ENCODE data around the gene NUDT6.
"Not testable (repeated sequence)": the region's sequence is repeated elsewhere in the genome, so short reads cannot be mapped to it uniquely, and the experiment has no call there.

The NUDT6 gene

DNA sequence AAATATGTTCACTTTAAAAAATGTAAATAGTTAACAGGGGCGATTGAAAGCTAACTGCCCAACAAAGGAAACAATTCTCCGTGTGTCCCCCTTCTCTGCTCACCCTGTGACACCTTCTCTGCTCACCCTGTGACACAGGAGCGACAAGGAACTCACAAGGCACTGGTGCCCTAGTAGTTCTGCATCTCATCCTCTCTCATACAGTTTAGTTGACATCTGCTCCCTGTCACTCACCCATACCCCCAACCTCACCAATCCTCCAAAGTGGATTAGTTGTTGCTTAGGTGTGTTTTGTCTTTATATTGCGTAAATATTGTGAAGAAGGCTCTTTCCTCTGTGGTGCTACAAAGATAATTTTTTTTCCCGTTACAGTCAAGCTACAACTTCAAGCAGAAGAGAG is 46.4 kb downstream of the NUDT6 start:
- no peak for DNase-seq (ENCODE audit: low read depth)

- DNase-seq (ENCODE audit: low read depth) = no peak
These were observed 48.4 kb downstream of the NUDT6 start for GRCh38 chr4:122873821-122874593.

DNA sequence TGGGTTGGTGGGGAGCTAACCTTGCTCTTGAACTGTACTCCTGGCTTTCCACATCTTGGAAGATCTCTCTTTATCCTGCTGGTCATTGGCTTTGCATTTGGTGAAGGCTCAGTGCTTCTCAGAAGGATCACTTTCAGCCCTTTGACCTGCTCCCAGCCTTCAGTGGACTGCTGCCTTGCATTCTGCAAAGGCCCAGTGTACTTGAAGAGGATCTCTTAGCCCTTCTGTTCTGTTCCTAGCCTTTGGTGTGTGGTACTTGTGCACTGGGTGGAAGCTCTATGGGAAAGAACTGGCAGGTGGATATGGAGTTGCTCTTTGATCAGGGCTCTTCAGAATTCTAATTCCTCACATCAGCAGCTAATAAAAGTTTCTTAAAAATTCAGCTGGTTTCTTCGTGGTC is 49.3 kb downstream of the NUDT6 start:
- no peak for DNase-seq (ENCODE audit: low read depth)

DNA sequence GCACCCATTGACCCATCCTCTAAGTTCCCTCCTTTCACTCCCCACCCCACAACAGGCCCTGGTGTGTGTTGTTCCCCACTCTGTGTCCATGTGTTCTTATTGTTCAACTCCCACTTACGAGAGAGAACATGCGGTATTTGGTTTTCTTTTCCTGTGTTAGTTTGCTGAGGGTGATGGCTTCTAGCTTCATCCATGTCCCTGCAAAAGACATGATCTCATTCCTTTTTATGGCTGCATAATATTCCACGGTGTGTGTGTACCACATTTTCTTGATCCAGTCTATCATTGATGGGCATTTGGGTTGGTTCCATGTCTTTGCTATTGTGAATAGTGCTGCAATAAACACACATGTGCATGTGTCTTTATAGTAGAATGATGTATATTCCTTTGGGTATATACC is 54.2 kb downstream of the NUDT6 start:
- DNase-seq (ENCODE audit: low read depth) = not testable (repeated sequence)

GRCh38 chr4:122865425-122865824 is 57.0 kb downstream of the NUDT6 start:
- no peak for DNase-seq (ENCODE audit: low read depth)

DNA sequence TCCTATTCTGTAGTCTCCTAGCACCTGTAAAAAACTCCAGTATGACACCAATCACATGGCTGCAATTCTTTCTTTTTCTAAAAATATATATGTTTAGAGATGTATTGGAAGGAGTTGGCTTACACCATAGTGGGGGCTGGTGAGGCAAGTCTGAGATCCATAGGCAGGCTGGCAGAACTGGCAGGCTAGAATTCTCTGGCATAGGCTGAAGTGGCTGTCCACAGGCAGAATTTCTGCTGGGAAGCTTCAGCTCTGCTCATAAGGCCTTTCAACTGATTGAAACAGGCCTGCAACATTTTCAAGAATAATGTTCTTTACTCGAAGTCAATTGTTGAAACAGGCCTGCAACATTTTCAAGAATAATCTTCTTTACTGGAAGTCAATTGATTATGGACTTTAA is 58.8 kb downstream of the NUDT6 start:
- DNase-seq (ENCODE audit: low read depth) = no peak

- DNase-seq (ENCODE audit: low read depth) = no peak
These were observed 61.0 kb downstream of the NUDT6 start for GRCh38 chr4:122861172-122861943.

DNA sequence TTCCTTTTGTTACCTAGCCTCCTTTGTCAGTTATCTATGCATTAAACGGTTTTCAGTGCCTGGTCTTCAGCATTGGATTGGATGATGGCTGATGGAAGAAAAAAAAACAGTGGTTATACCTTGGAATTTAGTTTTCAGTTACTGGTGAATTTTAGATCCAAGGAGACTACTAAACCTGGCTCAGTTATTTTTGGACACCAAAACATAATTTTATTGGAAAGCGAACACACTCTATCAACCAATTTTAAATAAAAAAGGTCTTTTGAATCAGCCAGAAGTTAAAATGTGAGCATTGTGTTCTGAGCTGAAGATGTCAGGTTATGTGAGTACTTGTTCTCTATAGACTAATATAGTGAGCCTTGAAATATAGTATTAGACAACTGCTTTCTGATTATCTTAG is 63.7 kb downstream of the NUDT6 start:
- no peak for DNase-seq (ENCODE audit: low read depth)

GRCh38 chr4:122857160-122857559 is 65.2 kb downstream of the NUDT6 start:
- DNase-seq (ENCODE audit: low read depth) = no peak

DNA sequence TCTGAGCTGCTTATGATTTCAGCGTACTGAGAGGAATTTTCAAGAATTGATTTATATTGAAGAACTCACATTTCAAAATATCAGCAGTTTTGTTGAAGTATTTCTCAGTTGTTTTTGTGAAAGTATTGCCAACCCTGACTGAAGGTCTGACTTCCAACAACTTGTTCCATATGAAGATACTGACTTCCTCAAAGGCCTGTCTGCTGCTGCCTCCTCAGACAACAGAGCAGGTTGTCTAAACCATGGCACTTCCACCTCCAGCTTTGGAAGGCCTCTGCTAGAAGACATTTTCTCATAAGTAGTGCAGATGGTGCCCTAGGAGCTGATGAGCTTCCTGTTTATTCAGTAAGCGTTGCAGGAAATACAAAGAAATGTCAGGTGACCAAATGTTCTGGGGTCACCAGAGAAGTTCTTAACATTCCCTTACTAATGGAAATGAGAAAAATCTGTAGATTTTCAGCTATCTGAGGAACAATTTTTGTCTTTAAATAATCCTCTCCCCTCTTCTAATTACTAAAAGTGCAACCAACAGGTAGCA is 67.0 kb downstream of the NUDT6 start:
- DNase-seq (ENCODE audit: low read depth) = no peak

GRCh38 chr4:122854447-122855352 is 67.7 kb downstream of the NUDT6 start:
- DNase-seq (ENCODE audit: low read depth) = no peak

GRCh38 chr4:122851568-122851967 is 70.8 kb downstream of the NUDT6 start:
- no peak for DNase-seq (ENCODE audit: low read depth)

- DNase-seq (ENCODE audit: low read depth) = not testable (repeated sequence)
These were observed 72.6 kb downstream of the NUDT6 start for GRCh38 chr4:122849789-122850188.

- no peak for DNase-seq (ENCODE audit: low read depth)
These were observed 74.5 kb downstream of the NUDT6 start for GRCh38 chr4:122847931-122848330.

- no peak for DNase-seq (ENCODE audit: low read depth)
These were observed 76.6 kb downstream of the NUDT6 start for GRCh38 chr4:122845760-122846159.

DNA sequence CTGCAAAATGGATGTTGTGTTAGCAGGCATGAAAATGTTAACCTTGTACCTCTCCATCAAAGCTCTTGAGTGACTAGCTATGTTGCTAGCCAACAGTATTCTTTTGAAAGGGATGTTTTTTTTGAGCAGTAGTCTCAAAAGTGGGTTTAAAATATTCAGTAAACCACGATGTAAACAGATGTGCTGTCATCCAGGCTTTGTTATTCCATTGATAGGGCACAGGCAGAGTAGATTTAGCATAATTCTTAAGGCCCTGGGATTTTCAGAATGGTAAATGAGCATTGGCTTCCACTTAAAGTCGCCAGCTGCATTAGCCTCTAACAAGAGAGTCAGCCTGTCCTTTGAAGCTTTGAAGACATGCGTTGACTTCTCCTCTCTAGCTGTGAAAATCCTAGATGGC is 77.3 kb downstream of the NUDT6 start:
- DNase-seq (ENCODE audit: low read depth) = no peak

DNA sequence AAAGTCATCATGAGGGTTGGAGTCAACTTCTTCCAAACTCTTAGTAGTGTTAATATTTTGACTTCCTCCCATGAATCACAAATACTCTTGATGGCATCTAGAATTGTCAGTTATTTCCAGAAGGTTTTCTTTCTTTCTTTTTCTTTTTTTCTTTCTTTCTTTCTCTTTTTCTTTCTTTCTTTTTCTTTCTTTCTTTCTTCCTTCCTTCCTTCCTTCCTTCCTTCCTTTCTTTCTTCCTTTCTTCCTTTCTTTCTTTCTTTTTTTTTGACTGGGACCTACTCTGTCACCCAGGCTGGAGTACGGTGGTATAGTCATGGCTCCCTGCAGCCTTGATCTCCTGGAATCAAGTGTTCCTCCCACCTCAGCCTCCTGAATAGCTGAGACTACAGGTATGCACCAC is 78.0 kb downstream of the NUDT6 start:
- not testable (repeated sequence) for DNase-seq (ENCODE audit: low read depth)

GRCh38 chr4:122842984-122843531 is 79.3 kb downstream of the NUDT6 start:
- DNase-seq (ENCODE audit: low read depth) = no peak
